H1 (cell line): ENCODE measurements around the gene PRPH2. TPM values are rescaled to one million over a fixed set of nuclear protein-coding genes. Genes with fewer than 3 reads are reported as not detected.

ENCODE experiments used
- CEBPB ChIP-seq: IDR thresholded peaks from 2 replicates; pipeline ENCODE4 v1.6.1; 2012; ENCODE audit warnings: low read depth, low read length
- CREB1 ChIP-seq: IDR thresholded peaks from 2 replicates; pipeline ENCODE4 v1.6.1; 2012; ENCODE audit warnings: inconsistent platforms
- polyA plus RNA-seq, 7 experiments: library from polyadenylated mRNA; depleted of rRNA in 3 of 7; stranded (reverse) in 5 of 7; unstranded in 2 of 7; fragments of >200 nt in 5 of 7; fragments of 200-250 nt in 2 of 7; gene quantifications; 1 replicate in 5 of 7; 2 replicates in 1 of 7; 4 replicates in 1 of 7; pipeline versions ENCODE4 v1.2.1 to v1.2.3, GENCODE V29; 2011 to 2013; ENCODE audit warnings: missing spikeins in 2 of 7, mixed read lengths in 2 of 7
- total RNA-seq: library from RNA; stranded (reverse); fragmentation: NEBNext Ultra II Directional; extraction: Animal tissue kit (Norgen Biotek cat#: 25700); gene quantifications from 2 replicates; pipeline ENCODE4 v1.2.1, GENCODE V29; 2021
- TF ChIP-seq, protein P1 (sequence below): fragments of 300-600 bp; sonication (generic); IDR thresholded peaks from 2 replicates; pipeline ENCODE4 v1.7.1; 2012; ENCODE audit warnings: low read length, moderate library complexity, mild to moderate bottlenecking, inconsistent platforms; ENCODE audit not compliant: insufficient replicate concordance

The PRPH2 gene
- total and polyA plus RNA-seq, 2 of the 8 experiments (the other 6 are each of a cell fraction or from before 2014, with no cell fraction given): 0.23 to 0.65 TPM

DNA sequence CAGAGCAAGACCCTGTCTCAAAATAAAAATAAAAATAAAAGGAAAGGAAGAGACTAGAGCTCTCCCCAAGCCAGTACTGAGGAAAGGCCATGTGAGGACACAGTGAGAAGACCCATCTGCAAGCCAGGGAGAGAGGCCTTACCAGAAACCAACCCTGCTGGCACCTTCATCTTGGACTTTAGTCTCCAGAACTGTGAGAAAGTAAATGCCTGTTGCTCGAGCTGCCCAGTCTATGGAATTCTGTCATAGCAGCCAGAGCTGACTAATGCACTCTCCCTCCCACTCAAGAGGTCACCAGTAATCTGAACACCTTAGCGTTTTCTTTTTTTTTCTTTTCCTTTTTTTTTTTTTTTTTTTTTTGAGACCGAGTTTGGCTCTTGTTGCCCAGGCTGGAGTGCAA lies 7.3 kb upstream of the PRPH2 start (continued):
- TF ChIP-seq, protein P1, sequence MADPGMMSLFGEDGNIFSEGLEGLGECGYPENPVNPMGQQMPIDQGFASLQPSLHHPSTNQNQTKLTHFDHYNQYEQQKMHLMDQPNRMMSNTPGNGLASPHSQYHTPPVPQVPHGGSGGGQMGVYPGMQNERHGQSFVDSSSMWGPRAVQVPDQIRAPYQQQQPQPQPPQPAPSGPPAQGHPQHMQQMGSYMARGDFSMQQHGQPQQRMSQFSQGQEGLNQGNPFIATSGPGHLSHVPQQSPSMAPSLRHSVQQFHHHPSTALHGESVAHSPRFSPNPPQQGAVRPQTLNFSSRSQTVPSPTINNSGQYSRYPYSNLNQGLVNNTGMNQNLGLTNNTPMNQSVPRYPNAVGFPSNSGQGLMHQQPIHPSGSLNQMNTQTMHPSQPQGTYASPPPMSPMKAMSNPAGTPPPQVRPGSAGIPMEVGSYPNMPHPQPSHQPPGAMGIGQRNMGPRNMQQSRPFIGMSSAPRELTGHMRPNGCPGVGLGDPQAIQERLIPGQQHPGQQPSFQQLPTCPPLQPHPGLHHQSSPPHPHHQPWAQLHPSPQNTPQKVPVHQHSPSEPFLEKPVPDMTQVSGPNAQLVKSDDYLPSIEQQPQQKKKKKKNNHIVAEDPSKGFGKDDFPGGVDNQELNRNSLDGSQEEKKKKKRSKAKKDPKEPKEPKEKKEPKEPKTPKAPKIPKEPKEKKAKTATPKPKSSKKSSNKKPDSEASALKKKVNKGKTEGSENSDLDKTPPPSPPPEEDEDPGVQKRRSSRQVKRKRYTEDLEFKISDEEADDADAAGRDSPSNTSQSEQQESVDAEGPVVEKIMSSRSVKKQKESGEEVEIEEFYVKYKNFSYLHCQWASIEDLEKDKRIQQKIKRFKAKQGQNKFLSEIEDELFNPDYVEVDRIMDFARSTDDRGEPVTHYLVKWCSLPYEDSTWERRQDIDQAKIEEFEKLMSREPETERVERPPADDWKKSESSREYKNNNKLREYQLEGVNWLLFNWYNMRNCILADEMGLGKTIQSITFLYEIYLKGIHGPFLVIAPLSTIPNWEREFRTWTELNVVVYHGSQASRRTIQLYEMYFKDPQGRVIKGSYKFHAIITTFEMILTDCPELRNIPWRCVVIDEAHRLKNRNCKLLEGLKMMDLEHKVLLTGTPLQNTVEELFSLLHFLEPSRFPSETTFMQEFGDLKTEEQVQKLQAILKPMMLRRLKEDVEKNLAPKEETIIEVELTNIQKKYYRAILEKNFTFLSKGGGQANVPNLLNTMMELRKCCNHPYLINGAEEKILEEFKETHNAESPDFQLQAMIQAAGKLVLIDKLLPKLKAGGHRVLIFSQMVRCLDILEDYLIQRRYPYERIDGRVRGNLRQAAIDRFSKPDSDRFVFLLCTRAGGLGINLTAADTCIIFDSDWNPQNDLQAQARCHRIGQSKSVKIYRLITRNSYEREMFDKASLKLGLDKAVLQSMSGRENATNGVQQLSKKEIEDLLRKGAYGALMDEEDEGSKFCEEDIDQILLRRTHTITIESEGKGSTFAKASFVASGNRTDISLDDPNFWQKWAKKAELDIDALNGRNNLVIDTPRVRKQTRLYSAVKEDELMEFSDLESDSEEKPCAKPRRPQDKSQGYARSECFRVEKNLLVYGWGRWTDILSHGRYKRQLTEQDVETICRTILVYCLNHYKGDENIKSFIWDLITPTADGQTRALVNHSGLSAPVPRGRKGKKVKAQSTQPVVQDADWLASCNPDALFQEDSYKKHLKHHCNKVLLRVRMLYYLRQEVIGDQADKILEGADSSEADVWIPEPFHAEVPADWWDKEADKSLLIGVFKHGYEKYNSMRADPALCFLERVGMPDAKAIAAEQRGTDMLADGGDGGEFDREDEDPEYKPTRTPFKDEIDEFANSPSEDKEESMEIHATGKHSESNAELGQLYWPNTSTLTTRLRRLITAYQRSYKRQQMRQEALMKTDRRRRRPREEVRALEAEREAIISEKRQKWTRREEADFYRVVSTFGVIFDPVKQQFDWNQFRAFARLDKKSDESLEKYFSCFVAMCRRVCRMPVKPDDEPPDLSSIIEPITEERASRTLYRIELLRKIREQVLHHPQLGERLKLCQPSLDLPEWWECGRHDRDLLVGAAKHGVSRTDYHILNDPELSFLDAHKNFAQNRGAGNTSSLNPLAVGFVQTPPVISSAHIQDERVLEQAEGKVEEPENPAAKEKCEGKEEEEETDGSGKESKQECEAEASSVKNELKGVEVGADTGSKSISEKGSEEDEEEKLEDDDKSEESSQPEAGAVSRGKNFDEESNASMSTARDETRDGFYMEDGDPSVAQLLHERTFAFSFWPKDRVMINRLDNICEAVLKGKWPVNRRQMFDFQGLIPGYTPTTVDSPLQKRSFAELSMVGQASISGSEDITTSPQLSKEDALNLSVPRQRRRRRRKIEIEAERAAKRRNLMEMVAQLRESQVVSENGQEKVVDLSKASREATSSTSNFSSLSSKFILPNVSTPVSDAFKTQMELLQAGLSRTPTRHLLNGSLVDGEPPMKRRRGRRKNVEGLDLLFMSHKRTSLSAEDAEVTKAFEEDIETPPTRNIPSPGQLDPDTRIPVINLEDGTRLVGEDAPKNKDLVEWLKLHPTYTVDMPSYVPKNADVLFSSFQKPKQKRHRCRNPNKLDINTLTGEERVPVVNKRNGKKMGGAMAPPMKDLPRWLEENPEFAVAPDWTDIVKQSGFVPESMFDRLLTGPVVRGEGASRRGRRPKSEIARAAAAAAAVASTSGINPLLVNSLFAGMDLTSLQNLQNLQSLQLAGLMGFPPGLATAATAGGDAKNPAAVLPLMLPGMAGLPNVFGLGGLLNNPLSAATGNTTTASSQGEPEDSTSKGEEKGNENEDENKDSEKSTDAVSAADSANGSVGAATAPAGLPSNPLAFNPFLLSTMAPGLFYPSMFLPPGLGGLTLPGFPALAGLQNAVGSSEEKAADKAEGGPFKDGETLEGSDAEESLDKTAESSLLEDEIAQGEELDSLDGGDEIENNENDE: no peak
- TF ChIP-seq CREB1 (no peak), CEBPB (no peak)
